ENCODE data around the gene IL7R. TPM values are rescaled to one million over a fixed set of nuclear protein-coding genes. Genes with fewer than 3 reads are reported as not detected.

IL7R gene
- total and polyA plus RNA-seq, 10 of the 15 experiments (the other 5 are each of a cell fraction or from before 2014, with no cell fraction given): 0.40 to 21.1 (median 0.85) TPM

GRCh38 chr5:35899800-35900199 is 43.1 kb downstream of the IL7R start (continued):
- TF ChIP-seq ZBTB4 (CRISPR knock-in tag; IDR thresholded peaks at IDR 0.05) (no peak), E2F8 (IDR thresholded peaks at IDR 0.05; ENCODE audit: low read depth, partially characterized antibody) (no peak), POU2F2 (IDR thresholded peaks at IDR 0.05; ENCODE audit: borderline replicate concordance, low read depth, low read length) (no peak), CEBPB (IDR thresholded peaks at IDR 0.05; ENCODE audit: borderline replicate concordance in 1 of 2, low read depth in 2 of 2, low read length in 2 of 2) (no peak), MTA3 (IDR thresholded peaks at IDR 0.05; ENCODE audit: borderline replicate concordance, low read length) (no peak), IRF5 (IDR thresholded peaks at IDR 0.05; ENCODE audit: borderline replicate concordance) (no peak), MEF2B (IDR thresholded peaks at IDR 0.05; ENCODE audit: partially characterized antibody, poor library complexity, severe bottlenecking) (peak; percentile 51), MYB (IDR thresholded peaks at IDR 0.05; ENCODE audit: borderline replicate concordance, low read depth, low read length) (no peak), MTA2 (IDR thresholded peaks at IDR 0.05; ENCODE audit: low read depth) (peak; percentile 25; the same call in 1 of the 2 replicates), BCLAF1 (IDR thresholded peaks at IDR 0.05) (no peak)

Data from GM12878 (cell line).